Ascending aorta (tissue), 2 donors: ENCODE results near the gene LTN1. TPM values are rescaled to one million over a fixed set of nuclear protein-coding genes. Genes with fewer than 3 reads are reported as not detected.

Experiments
- DNase-seq, 2 donors: peaks; one replicate each; pipeline ENCODE4 v3.0.0-alpha.2; 2019; ENCODE audit warnings: low spot score in 2 of 2
- H3K27ac ChIP-seq, 2 donors: fragments of 200-600 bp; sonication (generic); one replicate each; pipeline ENCODE4 v1.5.1; 2016 to 2017; ENCODE audit warnings: mild to moderate bottlenecking in 1 of 2
- H3K27me3 ChIP-seq: fragments of 200-600 bp; sonication (generic); one replicate; pipeline ENCODE4 v1.5.1; 2017
- H3K36me3 ChIP-seq, 2 donors: fragments of 200-600 bp; sonication (generic); one replicate each; pipeline ENCODE4 v1.5.1; 2016
- H3K4me1 ChIP-seq, 2 donors: fragments of 200-600 bp; sonication (generic); one replicate each; pipeline ENCODE4 v1.5.1; 2016 to 2017; ENCODE audit warnings: mild to moderate bottlenecking in 1 of 2
- H3K4me3 ChIP-seq, 2 donors: fragments of 200-600 bp; sonication (generic); one replicate each; pipeline ENCODE4 v1.5.1; 2016 to 2017; ENCODE audit warnings: mild to moderate bottlenecking in 1 of 2
- H3K9me3 ChIP-seq, 2 donors: fragments of 200-600 bp; sonication (generic); one replicate each; pipeline ENCODE4 v1.5.1; 2016
- intact Hi-C: fragments of 100-400 bp; cut with DNase I; formaldehyde crosslinking; loops from one replicate; pipeline ENCODE4 v1.15.1; 2023
- total RNA-seq: library from RNA; depleted of rRNA; stranded (reverse); fragments of >200 nt; gene quantifications from one replicate; pipeline ENCODE4 v1.1.0, GENCODE V29; 2016
- TF ChIP-seq, protein P1 (sequence below), 3 experiments: fragments of 200-600 bp in 2 of 3; fragments of 450-650 bp in 1 of 3; sonication (generic) in 2 of 3; IDR thresholded peaks; one replicate each; pipeline ENCODE4 v1.5.1; 2016 to 2019; ENCODE audit warnings: antibody characterized with exemption in 3 of 3, mild to moderate bottlenecking in 1 of 3, moderate library complexity in 1 of 3

The LTN1 gene
- total RNA-seq, 1 donor from 2014 or later: 5.6 TPM

DNA sequence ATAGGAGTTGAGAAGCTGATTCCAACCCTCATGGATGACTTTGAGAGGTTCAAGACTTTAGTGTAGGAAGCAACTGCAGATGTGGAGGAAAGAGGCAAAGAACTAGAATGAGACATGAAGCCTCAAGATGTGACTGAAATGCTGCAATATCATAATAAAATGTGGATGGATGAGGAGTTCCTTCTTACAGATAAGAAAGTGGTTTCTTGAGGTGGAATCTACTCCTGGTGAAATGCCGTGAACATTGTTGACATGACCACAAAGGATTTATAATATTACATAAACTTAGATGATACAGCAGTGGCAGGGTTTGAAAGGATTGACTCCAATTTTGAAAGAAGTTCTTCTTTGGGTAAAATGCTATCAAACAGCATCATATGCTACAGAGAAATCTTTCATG is 28.8 kb downstream of the LTN1 start:
- no peak overlapping the region for H3K27ac ChIP-seq
- no peaks in the 10 kb centered on the region for H3K4me1 ChIP-seq
- TF ChIP-seq, protein P1, sequence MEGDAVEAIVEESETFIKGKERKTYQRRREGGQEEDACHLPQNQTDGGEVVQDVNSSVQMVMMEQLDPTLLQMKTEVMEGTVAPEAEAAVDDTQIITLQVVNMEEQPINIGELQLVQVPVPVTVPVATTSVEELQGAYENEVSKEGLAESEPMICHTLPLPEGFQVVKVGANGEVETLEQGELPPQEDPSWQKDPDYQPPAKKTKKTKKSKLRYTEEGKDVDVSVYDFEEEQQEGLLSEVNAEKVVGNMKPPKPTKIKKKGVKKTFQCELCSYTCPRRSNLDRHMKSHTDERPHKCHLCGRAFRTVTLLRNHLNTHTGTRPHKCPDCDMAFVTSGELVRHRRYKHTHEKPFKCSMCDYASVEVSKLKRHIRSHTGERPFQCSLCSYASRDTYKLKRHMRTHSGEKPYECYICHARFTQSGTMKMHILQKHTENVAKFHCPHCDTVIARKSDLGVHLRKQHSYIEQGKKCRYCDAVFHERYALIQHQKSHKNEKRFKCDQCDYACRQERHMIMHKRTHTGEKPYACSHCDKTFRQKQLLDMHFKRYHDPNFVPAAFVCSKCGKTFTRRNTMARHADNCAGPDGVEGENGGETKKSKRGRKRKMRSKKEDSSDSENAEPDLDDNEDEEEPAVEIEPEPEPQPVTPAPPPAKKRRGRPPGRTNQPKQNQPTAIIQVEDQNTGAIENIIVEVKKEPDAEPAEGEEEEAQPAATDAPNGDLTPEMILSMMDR (IDR thresholded peaks at IDR 0.05): no peak
- H3K9me3 ChIP-seq: no peaks in the 10 kb centered on the region
- no peaks in the 10 kb centered on the region for H3K27me3 ChIP-seq
- H3K4me3 ChIP-seq: no peak overlapping the region
- DNase-seq: no peak
- intact Hi-C loops: no loop called here
- peaks cover 38 to 72% of the 10 kb centered on the region in 2 donors for H3K36me3 ChIP-seq

DNA sequence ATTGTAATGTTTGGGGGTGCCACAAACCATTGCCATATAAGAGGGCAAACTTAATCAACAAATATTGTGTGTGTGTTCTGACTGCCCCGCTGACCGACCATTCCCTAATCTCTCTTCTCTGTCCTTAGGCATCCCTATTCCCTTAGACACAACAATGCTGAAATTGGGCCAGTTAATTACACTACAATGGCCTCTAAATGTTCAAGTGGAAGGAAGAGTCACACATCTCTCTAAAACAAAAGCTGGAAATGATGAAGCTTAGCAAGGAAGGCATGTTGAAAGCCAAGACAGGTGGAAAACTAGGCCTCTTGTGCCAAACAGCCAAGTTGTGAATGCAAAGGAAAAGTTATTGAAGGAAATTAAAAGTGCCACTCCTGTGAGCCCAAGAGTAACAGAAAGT is 30.2 kb downstream of the LTN1 start:
- H3K4me3 ChIP-seq: no peak overlapping the region
- TF ChIP-seq, protein P1 (IDR thresholded peaks at IDR 0.05): no peak
- no peaks in the 10 kb centered on the region for H3K27me3 ChIP-seq
- intact Hi-C loops: no loop called here
- DNase-seq: no peak
- peaks cover 33 to 64% of the 10 kb centered on the region in 2 donors for H3K36me3 ChIP-seq
- no peaks in the 10 kb centered on the region for H3K9me3 ChIP-seq
- H3K4me1 ChIP-seq: no peaks in the 10 kb centered on the region
- no peak overlapping the region for H3K27ac ChIP-seq

GRCh38 chr21:28961927-28962326 is 30.8 kb downstream of the LTN1 start:
- H3K36me3 ChIP-seq: peaks cover 29 to 64% of the 10 kb centered on the region in 2 donors
- no peaks in the 10 kb centered on the region for H3K9me3 ChIP-seq
- no peak overlapping the region for H3K4me3 ChIP-seq
- no peaks in the 10 kb centered on the region for H3K27me3 ChIP-seq
- intact Hi-C loops: no loop called here
- no peaks in the 10 kb centered on the region for H3K4me1 ChIP-seq
- no peak overlapping the region for H3K27ac ChIP-seq
- TF ChIP-seq, protein P1 (IDR thresholded peaks at IDR 0.05): no peak
- no peak for DNase-seq

DNA sequence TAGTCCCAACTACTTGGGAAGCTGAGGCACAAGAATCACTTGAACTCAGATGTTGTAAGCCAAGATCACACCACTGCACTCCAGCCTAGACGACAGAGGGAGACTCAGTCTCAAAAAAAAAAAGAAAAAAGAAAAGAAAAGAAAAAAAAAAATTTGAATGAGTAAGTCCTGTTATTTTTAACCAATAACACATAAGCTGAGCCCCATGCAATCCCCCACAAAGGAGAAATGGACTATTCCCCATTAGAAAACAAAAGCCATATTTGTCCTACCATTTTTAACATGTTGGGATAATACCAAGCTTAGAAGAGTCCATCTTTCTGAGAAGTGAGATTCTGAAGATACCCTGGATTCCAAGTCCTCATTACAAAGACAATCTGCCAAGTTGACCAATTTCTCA is 32.4 kb downstream of the LTN1 start:
- intact Hi-C loops: no loop called here
- Histone ChIP-seq H3K9me3 (no peaks in the 10 kb centered on the region), H3K27me3 (no peaks in the 10 kb centered on the region), H3K36me3 (peaks cover 28 to 62% of the 10 kb centered on the region in 2 donors), H3K4me1 (no peaks in the 10 kb centered on the region), H3K4me3 (no peak overlapping the region), H3K27ac (no peak overlapping the region)
- TF ChIP-seq, protein P1 (IDR thresholded peaks at IDR 0.05): no peak
- DNase-seq: no peak

- DNase-seq: no peak
- intact Hi-C loops: no loop called here
- Histone ChIP-seq H3K36me3 (peaks cover 30 to 64% of the 10 kb centered on the region in 2 donors), H3K27me3 (no peaks in the 10 kb centered on the region), H3K27ac (no peak overlapping the region), H3K4me1 (no peaks in the 10 kb centered on the region), H3K9me3 (no peaks in the 10 kb centered on the region), H3K4me3 (no peak overlapping the region)
- TF ChIP-seq, protein P1 (IDR thresholded peaks at IDR 0.05): no peak
Measured at GRCh38 chr21:28959367-28960099, 33.1 kb downstream of the LTN1 start.
